NCI-H2196 (cell line): ENCODE measurements around the gene ANKRD18B.
"Not testable (repeated sequence)": the region's sequence is repeated elsewhere in the genome, so short reads cannot be mapped to it uniquely, and the experiment has no call there.

Experiments
- DNase-seq: peaks from one replicate; lab custom pipeline; 2025; ENCODE audit not compliant: unreplicated experiment; lab: John Stamatoyannopoulos, UW

Gene ANKRD18B

DNA sequence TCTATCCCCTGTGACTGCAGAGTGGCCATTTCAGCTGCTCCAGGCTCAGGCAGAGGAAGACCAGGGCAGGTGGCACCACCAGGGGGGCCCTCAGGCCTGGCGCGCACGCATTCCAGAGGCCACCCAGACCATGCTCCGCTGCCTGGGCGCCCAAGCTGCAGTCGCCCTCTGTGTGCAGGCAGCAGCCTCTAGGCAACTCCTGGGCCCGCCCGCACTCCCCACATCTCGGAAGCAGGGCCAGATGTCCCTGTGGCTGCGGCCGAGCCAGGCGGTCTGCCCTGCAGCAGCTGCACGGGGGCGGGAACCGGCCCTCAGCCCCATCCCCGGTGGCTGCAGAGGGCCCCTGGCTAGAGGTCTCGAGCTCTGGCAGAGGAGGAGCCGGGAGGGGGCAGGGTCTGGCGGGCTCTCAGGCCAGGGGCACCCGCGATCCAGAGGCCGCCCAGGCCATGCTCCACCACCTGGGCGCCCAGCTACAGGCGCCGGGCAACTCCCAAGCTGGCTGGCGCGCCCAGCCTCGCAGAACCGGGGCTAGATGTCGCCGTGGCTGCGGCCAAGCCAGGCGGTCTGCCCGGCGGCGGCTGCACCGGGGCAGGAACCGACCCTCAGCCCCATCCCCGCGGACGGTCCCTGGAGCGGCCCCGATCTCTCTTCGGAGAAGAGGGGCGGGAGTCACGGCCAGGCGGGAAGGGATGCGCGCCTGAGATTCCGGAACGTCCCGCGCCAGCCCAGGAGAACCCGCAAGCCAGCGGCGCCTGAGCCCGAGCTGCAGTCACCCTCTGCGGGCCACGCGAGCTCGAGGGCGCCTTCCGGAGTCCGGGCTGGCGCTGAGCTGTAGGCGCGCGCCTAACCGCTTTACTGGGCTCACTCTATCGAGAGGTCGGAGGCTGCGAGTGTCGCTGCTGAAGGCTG, at the start of gene ANKRD18B:
Gene ANKRD18B (plus strand): TSS at position 855 of the 909 bp plus-strand sequence. CDS start 239 bp downstream, outside the sequence.
- DNase-seq, result peak; percentile 56

DNA sequence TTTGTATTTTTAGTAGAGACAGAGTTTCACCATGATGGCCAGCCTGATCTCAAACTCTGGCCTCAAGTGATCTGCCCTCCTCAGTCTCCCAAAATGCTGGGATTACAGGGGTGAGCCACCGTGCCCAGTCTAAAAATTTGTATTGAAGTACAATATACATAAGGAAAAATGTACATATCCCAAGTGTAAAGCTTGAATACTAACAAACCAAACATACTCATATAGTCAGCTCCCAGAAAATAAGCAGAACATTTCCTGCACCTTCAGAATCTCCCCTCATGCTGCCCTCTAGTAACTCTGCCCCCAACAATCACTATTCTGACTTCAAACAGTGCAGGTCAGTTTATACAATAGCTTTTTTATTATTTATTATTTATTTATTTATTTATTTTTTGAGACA, 48.7 kb upstream of the ANKRD18B start:
- no peak for DNase-seq

DNA sequence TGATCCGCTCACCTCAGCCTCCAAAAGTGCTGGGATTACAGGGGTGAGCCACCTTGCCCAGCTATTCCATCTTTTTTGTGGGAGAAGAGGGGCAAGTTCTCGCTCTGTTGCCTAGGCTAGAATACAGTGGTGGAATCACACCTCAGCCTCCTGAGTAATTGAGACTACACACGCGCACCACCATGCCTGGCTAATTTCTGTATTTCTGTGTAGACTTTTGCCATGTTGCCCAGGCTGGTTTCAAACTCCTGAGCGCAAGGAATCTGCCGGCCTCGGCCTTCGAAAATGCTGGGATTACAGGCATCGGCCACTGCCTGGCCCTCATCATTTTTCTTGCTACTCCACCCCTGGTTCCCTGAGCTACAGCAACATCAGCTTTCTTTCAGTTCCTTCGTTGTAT, 47.5 kb upstream of the ANKRD18B start:
- no peak for DNase-seq

DNA sequence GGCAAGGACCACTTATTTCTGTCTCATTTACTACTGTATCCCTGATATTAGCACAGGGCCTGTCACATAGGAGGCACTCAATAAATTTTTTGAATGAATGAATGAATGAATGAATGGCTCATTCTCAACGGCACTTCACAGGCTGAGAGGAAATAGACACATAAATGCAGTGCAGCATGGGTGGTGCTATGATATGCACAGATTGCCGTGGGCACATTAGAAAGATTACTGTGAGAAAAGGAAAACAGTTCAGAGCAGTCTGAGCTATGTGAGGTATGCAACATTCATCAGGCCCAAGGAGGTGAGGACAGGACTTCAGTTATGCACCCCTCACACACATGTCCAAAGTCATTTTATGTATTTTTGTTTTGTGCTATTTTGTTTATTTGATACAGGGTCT, 43.9 kb upstream of the ANKRD18B start:
- no peak for DNase-seq

DNA sequence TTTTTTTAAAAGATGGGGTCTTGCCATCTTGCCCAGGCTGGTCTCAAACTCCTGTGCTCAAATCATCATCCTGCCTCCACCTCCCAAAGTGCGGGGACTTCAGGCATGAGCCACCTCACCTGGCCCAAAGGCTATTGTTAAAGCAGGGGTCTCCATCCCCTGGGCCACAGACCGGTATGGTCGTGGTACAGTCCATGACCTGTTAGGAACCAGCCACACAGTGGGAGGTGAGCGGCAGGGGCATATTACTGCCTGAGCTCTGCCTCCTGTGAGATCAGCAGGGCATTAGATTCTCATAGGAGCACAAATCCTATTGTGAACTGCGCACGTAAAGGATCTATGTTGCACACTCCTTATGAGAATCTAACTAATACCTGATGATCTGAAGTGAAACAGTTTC, 43.1 kb upstream of the ANKRD18B start:
- DNase-seq, result no peak

DNA sequence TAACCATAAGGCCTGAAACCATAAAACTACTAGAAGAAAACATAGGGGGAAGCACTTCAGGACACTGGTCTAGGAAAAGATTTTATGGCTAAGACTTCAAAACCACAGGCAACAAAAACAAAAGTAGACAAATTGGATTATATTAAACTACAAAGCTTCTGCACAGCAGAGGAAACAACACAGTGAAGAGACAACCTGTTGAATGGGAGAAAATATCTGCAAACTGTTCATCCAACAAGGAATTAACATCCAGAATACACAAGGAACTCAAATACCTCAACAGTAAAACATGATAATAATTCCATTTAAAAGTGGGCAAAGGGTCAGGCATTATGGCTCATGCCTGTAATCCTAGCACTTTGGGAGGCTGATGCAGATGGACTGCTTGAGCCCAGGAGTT, 38.7 kb upstream of the ANKRD18B start:
- not testable (repeated sequence) for DNase-seq

DNA sequence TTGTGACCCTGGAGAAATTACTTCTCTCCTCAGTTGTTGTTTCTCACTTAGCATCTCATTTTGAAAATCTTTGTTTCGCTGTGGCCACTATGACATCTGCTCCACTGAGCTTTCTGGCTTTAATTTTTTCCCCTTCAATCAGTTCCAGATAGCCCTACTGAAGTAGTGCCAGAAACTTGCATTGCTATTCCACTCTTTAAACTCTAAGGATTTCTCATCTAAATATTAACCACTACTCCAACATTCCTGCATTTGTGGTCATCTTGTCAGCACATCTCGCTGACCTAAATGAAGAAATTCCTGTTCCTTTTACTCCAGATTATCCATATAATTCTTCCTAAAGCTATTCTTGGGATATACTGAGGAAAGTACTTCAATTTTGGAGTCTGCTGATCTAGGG, 35.0 kb upstream of the ANKRD18B start:
- DNase-seq, result no peak

DNA sequence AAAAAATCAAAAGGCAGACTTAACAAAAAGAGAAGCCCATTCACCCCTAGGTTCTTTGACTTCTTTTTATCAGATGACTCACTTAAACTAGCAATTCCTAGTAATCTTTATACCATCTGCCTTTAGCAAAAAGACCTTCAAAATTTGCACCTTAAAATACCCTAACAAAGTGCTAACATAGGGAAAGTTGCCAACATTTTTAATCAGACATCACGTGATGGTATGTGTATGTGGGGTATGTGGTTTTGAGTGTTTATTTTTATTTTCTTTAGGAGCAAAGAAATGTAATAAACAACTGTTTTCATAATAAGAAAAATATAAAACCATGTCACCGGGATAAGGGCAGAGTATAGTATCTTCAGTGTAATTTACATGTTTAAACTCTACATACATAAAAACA, 30.2 kb upstream of the ANKRD18B start:
- DNase-seq, result not testable (repeated sequence)

DNA sequence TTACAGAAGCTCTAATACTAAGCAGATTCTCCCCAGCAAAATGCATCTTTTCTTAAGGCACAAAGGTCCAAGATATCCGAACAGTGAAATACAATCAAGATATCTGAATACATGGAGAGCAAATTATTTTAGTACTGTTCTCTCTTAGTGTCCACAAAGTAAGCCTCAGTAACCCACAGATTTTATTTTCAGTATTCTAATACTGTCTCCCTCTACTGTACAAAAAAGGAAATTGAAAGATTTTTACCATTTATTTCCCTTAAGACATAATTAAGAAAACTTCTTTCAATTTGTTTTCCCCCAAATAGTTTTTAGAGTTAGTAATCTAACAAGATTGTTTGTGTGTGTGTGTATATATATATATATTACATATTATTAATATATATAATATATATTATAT, 25.7 kb upstream of the ANKRD18B start:
- DNase-seq, result no peak

DNA sequence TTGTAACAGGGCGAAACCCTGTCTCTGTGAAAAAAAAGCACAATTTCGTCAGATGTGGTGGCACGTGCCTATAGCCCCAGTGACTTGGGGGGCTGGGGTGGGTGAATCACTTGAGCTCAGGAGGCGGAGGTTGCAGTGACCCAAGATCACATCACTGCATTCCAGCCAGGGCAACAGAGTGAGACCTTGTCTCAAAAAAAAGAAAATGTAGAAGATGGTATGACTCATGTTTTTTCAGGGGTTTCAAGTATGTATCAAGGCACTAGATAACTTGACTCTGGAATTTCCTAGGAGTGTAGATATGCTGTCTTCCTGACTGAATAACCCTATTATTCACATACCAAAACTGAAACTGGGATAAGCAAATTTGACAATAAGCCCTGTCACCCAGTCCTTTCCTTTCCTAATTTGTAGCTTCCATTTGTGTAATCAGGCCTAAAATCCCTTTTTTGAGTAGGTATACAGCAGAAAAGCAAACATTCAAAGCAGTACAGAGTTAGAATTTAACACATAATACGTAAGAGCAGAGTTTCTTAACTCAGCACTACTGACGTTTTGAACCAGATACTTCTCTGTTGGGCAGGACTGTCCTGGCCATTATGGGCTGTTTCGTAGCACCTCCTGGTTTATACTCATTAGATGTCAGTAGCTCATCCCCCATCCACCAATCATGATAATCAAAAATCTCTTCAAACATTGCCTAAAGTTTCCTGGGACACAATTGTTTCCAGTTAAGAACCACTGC, 17.3 kb upstream of the ANKRD18B start:
- no peak for DNase-seq

DNA sequence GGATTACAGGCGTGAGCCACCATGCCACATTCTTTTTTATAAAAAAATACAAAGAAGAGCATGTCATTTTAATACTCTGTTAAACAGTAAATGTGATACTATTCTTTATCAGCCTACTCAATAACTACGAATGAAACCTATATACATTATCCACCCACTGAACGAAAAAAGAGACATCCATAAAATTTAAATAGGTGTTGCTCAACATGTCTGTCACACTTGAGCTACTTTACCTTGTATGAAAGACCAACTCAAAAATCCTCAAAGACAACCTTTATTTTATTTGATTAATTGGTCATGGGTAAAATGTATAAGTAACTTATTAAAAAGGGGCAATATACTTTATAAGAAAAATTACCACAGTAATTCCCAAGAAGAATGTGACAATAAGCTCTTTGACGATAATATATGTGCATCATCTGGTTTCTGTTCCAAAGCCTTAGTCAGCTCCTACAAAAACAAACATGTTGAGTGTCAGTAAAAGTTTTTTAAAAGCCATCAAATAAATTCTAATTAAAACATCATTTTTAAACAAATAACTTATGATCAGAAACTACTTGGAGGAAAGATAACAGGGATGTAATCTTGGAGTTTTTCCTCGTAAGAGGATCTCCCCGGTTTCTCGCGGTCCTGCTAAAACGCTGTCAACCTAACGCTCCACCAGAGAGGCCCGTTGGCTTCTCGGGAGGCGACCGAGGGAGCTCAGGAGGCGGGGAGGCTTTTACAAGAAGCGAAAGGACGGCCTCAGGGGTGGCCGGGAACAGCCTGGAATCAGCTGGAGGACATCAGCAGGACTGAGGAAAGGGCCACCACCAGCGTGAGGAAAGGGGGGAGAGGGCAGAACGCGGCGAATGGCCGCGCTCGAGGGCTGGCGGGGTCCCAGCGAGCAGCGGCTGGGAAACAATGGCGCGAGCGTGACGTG, 13.5 kb upstream of the ANKRD18B start:
- peak; percentile 55 for DNase-seq

DNA sequence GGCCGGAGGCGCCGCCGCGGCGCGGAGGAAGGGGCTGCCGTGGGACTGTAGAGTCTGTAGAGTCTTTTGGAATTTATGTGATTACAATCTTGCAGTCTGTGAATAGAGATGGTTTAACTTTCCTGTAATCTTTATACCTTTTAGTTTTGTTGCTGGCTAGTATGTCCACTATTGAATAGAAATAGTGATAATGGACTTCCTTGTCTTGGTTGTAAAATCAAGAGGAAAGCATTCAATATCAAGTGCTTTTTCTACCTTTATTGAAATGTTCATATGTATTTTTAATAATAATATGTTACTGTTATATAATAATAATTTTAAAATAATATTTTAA, 12.9 kb upstream of the ANKRD18B start:
- DNase-seq, result not testable (repeated sequence)

DNA sequence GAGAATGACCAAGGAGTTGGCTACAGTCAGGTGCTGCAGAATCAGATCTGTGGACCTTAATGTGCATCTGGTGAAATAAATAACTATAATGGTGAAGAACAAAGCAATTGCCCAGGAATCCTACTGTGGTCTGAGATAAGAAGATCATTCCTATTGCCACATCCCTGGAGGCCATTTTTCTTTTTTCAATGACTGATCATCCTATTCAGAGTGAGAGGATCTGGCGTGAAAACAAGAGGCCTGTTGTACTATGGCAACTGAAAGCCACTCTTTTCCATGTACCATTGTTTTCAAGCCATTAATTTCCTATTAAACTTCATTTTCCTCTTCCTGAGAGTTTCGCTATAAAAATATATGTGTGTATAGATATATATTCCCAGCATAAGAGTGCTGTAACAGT, 11.5 kb upstream of the ANKRD18B start:
- DNase-seq, result not testable (repeated sequence)

DNA sequence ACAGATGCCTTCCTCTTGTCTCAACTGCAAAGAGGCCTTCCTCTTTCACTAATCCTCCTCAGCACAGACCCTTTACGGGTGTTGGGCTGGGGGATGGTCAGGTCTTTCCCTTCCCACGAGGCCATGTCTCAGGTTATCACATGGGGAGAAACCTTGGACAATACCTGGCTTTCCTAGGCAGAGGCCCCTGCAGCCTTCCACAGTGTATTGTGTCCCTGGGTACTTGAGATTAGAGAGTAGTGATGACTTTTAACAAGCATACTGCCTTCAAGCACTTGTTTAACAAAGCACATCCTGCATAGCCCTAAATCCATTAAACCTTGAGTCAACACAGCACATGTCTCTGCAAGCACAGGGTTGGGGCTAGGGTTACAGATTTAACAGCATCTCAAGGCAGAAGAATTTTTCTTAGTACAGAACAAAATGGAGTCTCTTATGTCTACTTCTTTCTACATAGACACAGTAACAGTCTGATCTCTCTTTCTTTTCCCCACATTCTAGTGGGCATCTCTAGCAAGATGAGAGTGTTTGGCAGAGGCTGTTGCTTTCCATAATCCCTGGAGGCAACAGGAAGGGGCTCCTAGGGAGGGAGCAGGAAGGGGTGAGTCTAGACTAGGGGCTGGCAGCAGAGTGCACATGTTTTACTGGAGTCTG, 8.6 kb upstream of the ANKRD18B start:
- DNase-seq, result peak; percentile 31

DNA sequence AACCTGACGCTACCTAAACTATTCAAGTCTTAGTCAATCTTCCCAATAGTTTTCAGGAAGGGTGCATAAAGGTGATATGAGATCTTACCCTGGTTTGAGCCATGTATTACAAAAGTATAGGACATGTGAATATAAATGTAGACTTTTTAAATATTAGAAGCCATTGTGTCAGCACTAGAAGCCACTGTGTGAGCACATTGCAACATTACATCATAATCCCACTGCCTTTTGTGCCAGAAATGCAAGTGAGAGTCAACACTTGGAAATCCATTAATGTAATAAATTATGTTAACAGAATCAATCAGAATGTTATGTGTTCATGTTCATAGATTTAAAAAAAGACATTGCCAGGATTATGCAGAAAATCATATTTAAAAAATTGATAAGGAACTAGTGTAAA, 7.7 kb upstream of the ANKRD18B start:
- DNase-seq, result not testable (repeated sequence)

DNA sequence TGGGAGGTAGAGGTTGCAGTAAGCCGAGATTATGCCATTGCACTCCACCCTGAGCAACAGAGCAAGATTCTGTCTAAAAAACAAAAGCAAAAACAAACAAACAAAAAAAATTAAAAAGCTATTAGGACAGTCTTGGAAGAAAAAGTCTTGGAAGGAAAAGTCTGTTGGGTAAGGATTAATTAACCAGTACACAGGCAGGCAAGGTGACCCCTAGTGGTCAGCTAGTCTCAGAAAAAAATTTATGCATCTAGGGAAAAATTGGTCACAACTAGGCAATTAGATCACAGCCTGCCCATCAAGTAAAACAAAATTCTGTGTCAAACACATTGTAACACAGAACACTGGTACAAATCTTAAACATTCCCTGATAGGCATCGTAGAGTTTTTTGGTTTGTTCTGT, 6.7 kb upstream of the ANKRD18B start:
- DNase-seq, result peak; percentile 27

DNA sequence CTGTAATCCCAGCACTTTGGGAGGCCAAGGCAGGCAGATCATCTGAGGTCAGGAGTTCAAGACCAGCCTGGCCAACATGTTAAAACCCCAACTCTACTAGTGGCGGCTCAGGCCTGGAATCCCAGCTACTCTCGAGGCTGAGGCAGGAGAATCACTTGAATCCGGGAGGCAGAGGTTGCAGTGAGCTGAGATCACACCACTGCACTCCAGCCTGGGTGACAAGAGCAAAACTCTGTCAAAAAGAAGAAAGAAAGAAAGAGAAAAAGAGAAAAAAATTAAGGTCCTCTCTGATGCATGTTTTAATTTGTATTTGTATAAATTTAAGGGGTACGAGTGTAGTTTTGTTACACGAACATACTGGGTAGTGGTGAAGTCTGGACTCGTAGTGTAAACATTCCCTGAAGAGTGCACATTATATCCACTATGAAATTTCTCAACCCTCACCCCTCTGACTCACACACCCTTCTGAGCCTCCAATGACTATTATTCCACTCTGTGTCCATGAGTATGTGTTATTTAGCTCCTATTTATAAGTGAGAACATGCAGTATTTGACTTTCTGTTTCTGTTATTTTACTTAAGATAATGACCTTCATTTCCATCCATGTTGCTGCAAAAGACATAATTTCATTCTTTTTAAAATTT, 6.0 kb upstream of the ANKRD18B start:
- not testable (repeated sequence) for DNase-seq

DNA sequence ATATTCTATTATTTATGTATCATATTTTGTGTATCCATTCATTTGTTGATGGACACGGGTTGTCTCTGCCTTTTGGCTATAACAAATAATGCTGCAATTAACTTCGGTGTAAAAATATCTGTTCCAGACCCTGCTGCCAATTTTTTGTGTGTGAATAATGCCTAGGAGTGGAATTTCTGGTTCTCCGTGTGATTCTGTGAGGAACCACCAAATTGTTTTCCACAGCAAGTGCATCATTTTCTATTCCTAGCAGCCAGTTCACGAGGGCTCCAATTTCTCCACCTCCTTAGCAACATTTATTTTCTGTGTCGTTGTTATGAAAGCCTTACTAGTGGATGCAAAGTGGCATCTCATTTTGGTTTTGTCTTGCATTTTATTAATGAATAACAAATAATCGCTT, 2.2 kb upstream of the ANKRD18B start:
- DNase-seq, result not testable (repeated sequence)

DNA sequence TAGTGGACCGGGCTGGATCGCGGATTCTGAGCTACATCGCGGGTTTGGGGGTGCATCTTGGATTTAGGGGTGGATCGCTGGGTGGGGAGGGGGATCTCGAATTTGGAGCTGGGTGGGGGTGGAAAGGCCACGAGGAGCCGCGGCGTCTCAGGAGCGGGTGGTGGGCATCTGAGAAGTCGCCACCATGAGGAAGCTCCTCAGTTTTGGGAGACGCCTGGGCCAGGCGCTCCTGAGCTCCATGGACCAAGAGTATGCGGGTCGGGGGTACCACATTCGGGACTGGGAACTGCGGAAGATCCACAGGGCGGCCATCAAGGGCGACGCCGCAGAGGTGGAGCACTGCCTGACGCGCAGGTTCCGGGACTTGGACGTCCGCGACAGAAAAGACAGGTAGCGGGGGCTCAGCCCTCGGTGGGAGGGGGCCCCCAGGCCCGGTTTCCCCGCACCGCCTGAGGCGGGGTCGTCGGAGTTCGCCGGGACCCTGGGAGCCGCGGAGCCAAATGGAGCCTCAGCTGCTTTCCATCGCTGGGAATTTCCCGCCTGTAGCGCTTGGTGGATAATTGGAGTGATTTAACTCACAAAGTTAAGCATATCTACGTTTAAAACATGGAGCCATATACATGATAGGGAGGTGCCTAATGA, 376 bp downstream of the ANKRD18B start:
- no peak for DNase-seq

DNA sequence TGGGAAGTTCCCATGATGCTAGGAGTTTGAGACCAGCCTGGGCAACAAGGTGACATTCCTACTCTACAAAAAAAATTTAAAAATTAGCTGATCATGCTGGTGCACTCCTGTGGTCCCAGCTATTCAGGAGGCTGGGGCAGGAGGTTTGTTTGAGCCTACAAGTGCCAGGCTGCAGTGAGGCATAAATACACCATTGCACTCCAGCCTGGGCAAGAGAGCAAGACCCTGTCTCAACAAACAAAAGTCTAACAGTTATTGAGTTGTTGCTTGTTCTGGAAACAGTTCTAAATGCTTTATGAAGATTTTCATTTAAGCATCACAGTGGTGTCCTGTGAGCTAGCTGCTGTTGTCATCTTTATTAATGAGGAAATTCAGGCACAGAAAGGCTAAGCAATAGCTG, 4.0 kb downstream of the ANKRD18B start:
- DNase-seq, result not testable (repeated sequence)
